SK-N-SH treated with all-trans-retinoic acid at 6 μM for 48 hours (cell line): ENCODE measurements around the gene PCSK2.

Source experiments
- ATAC-seq: fragments of 200-7000 bp; cut with Tn5 transposase; 3 replicates; pipeline ENCODE4 v1.9.1; 2020; ENCODE audit warnings: mild to moderate bottlenecking, moderate library complexity
- ARNTL ChIP-seq: fragments of 450-650 bp; formaldehyde crosslinking; IDR thresholded peaks from 2 replicates; pipeline ENCODE4 v1.5.0; 2020; ENCODE audit warnings: low read depth, mild to moderate bottlenecking, moderate library complexity, borderline replicate concordance
- BACH2 ChIP-seq: fragments of 250-450 bp; sonication (Bioruptor Pico); IDR thresholded peaks from 2 replicates; pipeline ENCODE4 v1.9.0; 2021; ENCODE audit warnings: mild to moderate bottlenecking, borderline replicate concordance
- CSDC2 ChIP-seq: fragments of 250-450 bp; sonication (Bioruptor Pico); IDR thresholded peaks from 2 replicates; pipeline ENCODE4 v1.5.0; 2020; ENCODE audit warnings: mild to moderate bottlenecking, moderate library complexity
- ESRRG ChIP-seq: fragments of 250-450 bp; sonication (Bioruptor Pico); IDR thresholded peaks from 2 replicates; pipeline ENCODE4 v1.6.1; 2021; ENCODE audit warnings: mild to moderate bottlenecking
- GLIS3 ChIP-seq: fragments of 250-450 bp; sonication (Bioruptor Pico); IDR thresholded peaks from 2 replicates; pipeline ENCODE4 v1.5.0; 2020; ENCODE audit warnings: mild to moderate bottlenecking, moderate library complexity
- OSR1 ChIP-seq: fragments of 250-450 bp; sonication (Bioruptor Pico); IDR thresholded peaks from 2 replicates; pipeline ENCODE4 v1.8.0; 2022; ENCODE audit warnings: moderate library complexity, mild to moderate bottlenecking, inconsistent platforms
- PPARA ChIP-seq: fragments of 250-450 bp; sonication (Bioruptor Pico); IDR thresholded peaks from 2 replicates; pipeline ENCODE4 v1.5.0; 2020; ENCODE audit warnings: mild to moderate bottlenecking, borderline replicate concordance
- RARB ChIP-seq: fragments of 250-450 bp; sonication (Bioruptor Pico); IDR thresholded peaks from 2 replicates; pipeline ENCODE4 v1.8.0; 2021; ENCODE audit warnings: mild to moderate bottlenecking, moderate library complexity
- TCF4 ChIP-seq: fragments of 250-450 bp; sonication (Bioruptor Pico); IDR thresholded peaks from 2 replicates; pipeline ENCODE4 v1.8.0; 2021; ENCODE audit warnings: mild to moderate bottlenecking, moderate library complexity, borderline replicate concordance
- TOX ChIP-seq: fragments of 250-450 bp; sonication (Bioruptor Pico); IDR thresholded peaks from 2 replicates; pipeline ENCODE4 v1.8.0; 2021; ENCODE audit warnings: mild to moderate bottlenecking, moderate library complexity, borderline replicate concordance
- ZC3H10 ChIP-seq: fragments of 250-450 bp; sonication (Bioruptor Pico); IDR thresholded peaks from 2 replicates; pipeline ENCODE4 v1.5.1; 2021; ENCODE audit warnings: mild to moderate bottlenecking, moderate library complexity
- ZFP3 ChIP-seq: fragments of 250-450 bp; sonication (Bioruptor Pico); IDR thresholded peaks from 2 replicates; pipeline ENCODE4 v1.5.0; 2020; ENCODE audit warnings: mild to moderate bottlenecking, moderate library complexity
- ZFP30 ChIP-seq: fragments of 450-650 bp; formaldehyde crosslinking; IDR thresholded peaks from 2 replicates; pipeline ENCODE4 v1.5.0; 2022; ENCODE audit warnings: mild to moderate bottlenecking, moderate library complexity
- ZNF565 ChIP-seq: fragments of 450-650 bp; formaldehyde crosslinking; conservative IDR thresholded peaks from 2 replicates; pipeline ENCODE4 v1.5.0; 2020; ENCODE audit warnings: low read depth, mild to moderate bottlenecking, moderate library complexity
- ZNF70 ChIP-seq: fragments of 450-650 bp; formaldehyde crosslinking; IDR thresholded peaks from 2 replicates; pipeline ENCODE4 v1.5.0; 2020; ENCODE audit warnings: mild to moderate bottlenecking, moderate library complexity
- ZNF8 ChIP-seq: fragments of 450-650 bp; formaldehyde crosslinking; IDR thresholded peaks from 2 replicates; pipeline ENCODE4 v1.5.0; 2020; ENCODE audit warnings: mild to moderate bottlenecking, moderate library complexity
- TF ChIP-seq, protein P1 (sequence below): fragments of 250-450 bp; sonication (Bioruptor Pico); IDR thresholded peaks from 2 replicates; pipeline ENCODE4 v1.5.1; 2021; ENCODE audit warnings: mild to moderate bottlenecking, moderate library complexity
- TF ChIP-seq, protein P2 (sequence below): fragments of 250-450 bp; sonication (Bioruptor Pico); IDR thresholded peaks from 2 replicates; pipeline ENCODE4 v1.8.0; 2021; ENCODE audit warnings: low read depth, mild to moderate bottlenecking, moderate library complexity, borderline replicate concordance
- TF ChIP-seq, protein P3 (sequence below): fragments of 250-450 bp; sonication (Bioruptor Pico); IDR thresholded peaks from 2 replicates; pipeline ENCODE4 v1.8.0; 2020; ENCODE audit warnings: mild to moderate bottlenecking, moderate library complexity, borderline replicate concordance

PCSK2 gene

DNA sequence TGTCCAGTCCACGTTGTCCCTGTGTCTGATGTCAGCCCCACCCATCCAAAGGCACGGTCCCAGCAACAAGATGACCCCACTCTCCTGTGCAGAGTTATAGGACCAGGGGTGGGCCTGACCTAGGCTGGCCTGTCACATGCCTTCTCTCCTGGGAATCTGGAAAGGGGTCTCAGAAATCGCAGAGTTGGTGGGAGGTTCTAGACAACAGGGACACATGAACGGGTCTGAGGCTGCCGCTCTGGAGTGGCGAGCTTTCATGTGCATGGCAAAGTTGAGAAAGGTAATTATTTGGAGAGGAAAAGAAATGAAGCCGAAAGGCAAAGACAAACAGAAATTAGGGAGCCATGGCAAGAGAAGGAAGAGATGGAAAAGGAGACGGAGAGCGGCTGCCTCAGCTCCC is 274.9 kb downstream of the PCSK2 start:
- ATAC-seq: no peak
- TF ChIP-seq TCF4 (no peak), BACH2 (no peak), ZFP3 (CRISPR knock-in tag) (no peak), CSDC2 (CRISPR knock-in tag) (no peak), ARNTL (CRISPR knock-in tag) (no peak), ZC3H10 (CRISPR knock-in tag) (no peak), PPARA (no peak), ZFP30 (no peak), ZNF565 (CRISPR knock-in tag) (no peak), OSR1 (no peak), ESRRG (CRISPR knock-in tag) (no peak), RARB (CRISPR knock-in tag) (no peak), ZNF8 (CRISPR knock-in tag) (no peak), ZNF70 (CRISPR knock-in tag) (no peak)
- TF ChIP-seq, protein P1, sequence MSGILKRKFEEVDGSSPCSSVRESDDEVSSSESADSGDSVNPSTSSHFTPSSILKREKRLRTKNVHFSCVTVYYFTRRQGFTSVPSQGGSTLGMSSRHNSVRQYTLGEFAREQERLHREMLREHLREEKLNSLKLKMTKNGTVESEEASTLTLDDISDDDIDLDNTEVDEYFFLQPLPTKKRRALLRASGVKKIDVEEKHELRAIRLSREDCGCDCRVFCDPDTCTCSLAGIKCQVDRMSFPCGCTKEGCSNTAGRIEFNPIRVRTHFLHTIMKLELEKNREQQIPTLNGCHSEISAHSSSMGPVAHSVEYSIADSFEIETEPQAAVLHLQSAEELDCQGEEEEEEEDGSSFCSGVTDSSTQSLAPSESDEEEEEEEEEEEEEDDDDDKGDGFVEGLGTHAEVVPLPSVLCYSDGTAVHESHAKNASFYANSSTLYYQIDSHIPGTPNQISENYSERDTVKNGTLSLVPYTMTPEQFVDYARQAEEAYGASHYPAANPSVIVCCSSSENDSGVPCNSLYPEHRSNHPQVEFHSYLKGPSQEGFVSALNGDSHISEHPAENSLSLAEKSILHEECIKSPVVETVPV (CRISPR knock-in tag): no peak
- TF ChIP-seq, protein P2, sequence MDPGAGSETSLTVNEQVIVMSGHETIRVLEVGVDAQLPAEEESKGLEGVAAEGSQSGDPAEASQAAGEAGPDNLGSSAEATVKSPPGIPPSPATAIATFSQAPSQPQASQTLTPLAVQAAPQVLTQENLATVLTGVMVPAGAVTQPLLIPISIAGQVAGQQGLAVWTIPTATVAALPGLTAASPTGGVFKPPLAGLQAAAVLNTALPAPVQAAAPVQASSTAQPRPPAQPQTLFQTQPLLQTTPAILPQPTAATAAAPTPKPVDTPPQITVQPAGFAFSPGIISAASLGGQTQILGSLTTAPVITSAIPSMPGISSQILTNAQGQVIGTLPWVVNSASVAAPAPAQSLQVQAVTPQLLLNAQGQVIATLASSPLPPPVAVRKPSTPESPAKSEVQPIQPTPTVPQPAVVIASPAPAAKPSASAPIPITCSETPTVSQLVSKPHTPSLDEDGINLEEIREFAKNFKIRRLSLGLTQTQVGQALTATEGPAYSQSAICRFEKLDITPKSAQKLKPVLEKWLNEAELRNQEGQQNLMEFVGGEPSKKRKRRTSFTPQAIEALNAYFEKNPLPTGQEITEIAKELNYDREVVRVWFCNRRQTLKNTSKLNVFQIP (CRISPR knock-in tag): no peak
- TF ChIP-seq, protein P3, sequence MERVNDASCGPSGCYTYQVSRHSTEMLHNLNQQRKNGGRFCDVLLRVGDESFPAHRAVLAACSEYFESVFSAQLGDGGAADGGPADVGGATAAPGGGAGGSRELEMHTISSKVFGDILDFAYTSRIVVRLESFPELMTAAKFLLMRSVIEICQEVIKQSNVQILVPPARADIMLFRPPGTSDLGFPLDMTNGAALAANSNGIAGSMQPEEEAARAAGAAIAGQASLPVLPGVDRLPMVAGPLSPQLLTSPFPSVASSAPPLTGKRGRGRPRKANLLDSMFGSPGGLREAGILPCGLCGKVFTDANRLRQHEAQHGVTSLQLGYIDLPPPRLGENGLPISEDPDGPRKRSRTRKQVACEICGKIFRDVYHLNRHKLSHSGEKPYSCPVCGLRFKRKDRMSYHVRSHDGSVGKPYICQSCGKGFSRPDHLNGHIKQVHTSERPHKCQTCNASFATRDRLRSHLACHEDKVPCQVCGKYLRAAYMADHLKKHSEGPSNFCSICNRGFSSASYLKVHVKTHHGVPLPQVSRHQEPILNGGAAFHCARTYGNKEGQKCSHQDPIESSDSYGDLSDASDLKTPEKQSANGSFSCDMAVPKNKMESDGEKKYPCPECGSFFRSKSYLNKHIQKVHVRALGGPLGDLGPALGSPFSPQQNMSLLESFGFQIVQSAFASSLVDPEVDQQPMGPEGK (CRISPR knock-in tag): no peak

DNA sequence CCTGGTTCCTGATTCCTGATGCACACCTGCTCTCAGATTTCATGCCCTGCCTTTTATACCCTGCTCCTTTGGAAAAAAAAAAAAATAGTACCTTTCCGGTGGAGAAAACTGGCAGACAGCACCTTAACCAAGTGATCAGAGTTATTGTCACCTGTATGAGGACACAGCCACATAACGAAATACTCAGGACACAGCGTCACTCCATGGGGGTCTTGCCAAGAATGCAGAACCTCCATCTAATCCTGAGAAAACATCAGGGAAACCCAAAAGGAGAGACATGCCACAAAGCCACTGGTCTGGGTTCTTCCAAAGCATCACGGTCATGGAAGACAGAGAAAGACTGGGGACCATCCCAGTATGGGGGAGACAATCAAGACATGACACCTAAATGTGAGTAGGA is 275.3 kb downstream of the PCSK2 start:
- no peak for ATAC-seq
- no peak for TF ChIP-seq ZFP30
- TF ChIP-seq, protein P3 (CRISPR knock-in tag): no peak
- TF ChIP-seq TCF4: no peak
- no peak for TF ChIP-seq ARNTL (CRISPR knock-in tag)
- TF ChIP-seq ZNF70 (CRISPR knock-in tag): no peak
- no peak for TF ChIP-seq OSR1
- TF ChIP-seq, protein P2 (CRISPR knock-in tag): no peak
- TF ChIP-seq ESRRG (CRISPR knock-in tag): no peak
- TF ChIP-seq GLIS3 (CRISPR knock-in tag): no peak
- TF ChIP-seq, protein P1 (CRISPR knock-in tag): no peak

DNA sequence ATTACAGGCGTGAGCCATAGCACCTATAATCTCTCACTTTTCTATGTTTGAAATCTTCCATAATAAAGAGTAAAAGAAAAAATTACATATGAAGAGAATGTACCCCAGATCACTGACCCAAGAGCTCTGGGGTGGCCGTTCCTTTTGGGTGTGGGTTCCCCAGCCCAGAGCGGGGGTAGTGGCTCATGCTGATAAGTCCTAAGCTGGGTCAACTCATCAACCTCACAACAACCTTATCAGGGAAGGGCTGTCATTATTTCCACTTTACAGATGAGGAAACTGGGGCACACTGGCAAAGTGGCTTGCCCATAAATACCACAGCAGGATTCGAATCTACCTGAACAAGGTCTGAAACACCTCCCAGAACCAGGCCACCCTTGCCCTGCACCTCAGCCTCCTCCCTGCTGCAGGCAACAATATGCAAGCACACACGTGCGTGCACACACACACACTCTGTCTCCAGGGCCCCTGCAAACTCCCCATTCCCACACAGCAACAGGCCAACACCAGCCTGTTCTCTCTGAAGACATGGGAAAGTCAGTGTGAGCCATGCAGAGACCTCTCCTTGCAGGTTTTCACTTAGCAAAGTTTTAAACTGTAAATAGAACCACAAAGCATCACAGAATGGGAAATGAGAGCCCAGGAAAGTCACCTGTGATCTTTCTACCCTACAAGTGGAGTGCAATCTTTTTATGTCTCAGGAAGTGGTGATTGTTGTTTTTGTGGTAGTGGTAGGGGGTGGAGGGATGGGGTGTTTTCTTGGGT is 276.6 kb downstream of the PCSK2 start:
- ATAC-seq: no peak
- TF ChIP-seq ZC3H10 (CRISPR knock-in tag) (no peak), ZNF70 (CRISPR knock-in tag) (no peak), PPARA (no peak), TOX (no peak), ZFP3 (CRISPR knock-in tag) (no peak), ZNF8 (CRISPR knock-in tag) (no peak), ESRRG (CRISPR knock-in tag) (no peak), ARNTL (CRISPR knock-in tag) (no peak), ZFP30 (no peak), RARB (CRISPR knock-in tag) (no peak), BACH2 (no peak), CSDC2 (CRISPR knock-in tag) (no peak), OSR1 (no peak)
- TF ChIP-seq, protein P3 (CRISPR knock-in tag): no peak
- TF ChIP-seq, protein P1 (CRISPR knock-in tag): no peak
